Measurements from ENCODE around the gene TTLL11. TPM values are rescaled to one million over a fixed set of nuclear protein-coding genes. Genes with fewer than 3 reads are reported as not detected.
A peak's percentile ranks its signal among the peaks of the same experiment; 100 is the strongest.

Gene TTLL11
- total and polyA plus RNA-seq, 2 experiments from 2014 or later = 4.7 to 6.7 TPM

DNA sequence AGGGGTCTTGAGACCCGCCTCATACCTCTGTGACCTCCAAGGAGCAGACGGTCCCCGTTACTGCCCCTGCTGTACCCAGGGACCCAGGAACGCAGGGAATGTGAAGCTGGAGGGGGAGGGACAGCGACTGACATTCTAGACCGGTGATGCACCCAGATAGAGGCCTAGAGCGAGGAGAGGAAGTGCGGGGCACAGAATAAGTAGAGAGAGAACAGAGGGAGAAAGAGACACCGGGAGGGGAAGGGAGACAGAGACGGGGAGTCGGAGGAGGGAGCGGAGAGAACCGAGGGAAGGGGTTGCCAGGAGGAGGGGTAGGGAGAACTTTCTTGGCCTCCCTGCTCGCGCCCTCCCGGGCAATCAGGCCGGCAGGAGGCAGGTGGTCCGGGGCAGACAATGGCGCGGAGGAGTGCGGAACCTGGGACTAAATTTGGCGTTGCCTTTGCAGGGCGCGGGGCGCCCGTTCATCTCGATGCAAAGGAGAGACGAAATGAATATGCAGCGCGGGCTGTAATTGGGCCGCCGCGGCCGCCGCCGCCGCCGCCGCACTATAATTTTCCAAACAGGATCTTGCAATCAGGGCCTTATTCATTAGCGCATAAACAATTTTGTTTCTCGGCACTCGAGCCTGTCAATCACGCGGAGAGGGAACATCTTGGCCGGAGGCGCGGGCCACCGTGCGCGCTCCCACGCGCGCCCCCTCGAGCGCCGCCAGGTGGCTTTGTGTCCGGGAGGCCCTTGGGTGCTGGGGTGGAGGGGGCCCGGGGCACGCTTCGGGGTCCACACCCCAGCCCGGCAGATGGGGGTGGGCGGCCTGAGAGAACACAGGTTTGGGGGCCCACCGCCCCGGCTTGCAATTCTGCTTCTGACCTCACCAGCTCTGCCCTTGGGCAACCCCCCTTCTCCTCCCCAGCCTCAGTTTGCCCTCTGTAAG, 33.5 kb upstream of the TTLL11 start:
- peak in 1 of 2 donors; percentile 46 for DNase-seq (ENCODE audit: low read depth in 1 of 2, low spot score in 1 of 2)

DNA sequence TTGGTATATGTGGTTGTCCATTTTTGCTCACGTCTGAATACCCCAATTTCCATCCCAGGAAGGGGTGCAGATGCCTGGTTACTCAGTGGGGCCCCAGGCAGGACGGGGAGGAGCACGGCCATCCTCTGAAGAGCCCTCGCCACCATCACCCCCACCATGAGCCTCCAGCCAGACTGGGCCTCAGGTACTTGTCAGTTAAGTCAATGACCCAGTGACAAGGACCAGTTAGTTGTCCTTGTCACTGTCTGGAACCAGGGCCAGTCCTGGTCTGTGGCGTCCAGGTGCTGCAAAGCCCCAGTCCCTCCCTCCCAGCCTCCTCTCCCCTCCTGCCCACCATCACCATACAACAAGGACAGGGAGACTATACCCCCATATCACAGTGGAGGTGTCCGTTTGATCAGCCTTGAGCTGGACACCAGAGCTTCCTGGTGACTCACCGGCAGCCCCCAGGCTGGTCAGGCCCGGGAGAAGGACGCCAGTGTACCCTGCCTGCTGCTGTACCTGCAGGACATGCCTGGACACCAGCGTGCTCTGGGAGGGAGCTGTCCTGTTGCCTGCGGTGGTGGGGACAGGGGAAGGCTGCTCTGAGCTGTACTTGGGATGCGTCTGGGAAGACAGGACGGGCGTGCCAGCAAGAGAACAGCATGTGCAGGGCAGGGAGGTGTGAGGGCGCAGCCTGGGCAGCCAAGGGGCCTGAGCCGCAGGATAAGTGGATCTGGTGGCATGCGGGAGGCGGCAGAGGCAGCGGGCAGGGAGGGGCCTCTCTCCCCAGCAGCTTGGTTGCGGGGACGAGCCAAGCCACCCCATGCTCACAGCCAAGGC, 32.6 kb upstream of the TTLL11 start:
- Histone ChIP-seq H3K4me1 (ENCODE audit: low read depth) (no peaks in the 10 kb centered on the region), H3K9me3 (ENCODE audit: low read depth) (no peaks in the 10 kb centered on the region), H3K36me3 (no peaks in the 10 kb centered on the region), H3K27ac (no peak overlapping the region), H3K27me3 (peaks cover 35% of the 10 kb centered on the region), H3K4me3 (no peak overlapping the region)
- DNase-seq (ENCODE audit: low read depth in 1 of 2, low spot score in 1 of 2) = peak in 1 of 2 donors; percentile 24
- TF ChIP-seq, protein P1, sequence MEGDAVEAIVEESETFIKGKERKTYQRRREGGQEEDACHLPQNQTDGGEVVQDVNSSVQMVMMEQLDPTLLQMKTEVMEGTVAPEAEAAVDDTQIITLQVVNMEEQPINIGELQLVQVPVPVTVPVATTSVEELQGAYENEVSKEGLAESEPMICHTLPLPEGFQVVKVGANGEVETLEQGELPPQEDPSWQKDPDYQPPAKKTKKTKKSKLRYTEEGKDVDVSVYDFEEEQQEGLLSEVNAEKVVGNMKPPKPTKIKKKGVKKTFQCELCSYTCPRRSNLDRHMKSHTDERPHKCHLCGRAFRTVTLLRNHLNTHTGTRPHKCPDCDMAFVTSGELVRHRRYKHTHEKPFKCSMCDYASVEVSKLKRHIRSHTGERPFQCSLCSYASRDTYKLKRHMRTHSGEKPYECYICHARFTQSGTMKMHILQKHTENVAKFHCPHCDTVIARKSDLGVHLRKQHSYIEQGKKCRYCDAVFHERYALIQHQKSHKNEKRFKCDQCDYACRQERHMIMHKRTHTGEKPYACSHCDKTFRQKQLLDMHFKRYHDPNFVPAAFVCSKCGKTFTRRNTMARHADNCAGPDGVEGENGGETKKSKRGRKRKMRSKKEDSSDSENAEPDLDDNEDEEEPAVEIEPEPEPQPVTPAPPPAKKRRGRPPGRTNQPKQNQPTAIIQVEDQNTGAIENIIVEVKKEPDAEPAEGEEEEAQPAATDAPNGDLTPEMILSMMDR (IDR thresholded peaks at IDR 0.05; ENCODE audit: low read depth, low read length) = no peak

More for the DNA sequence above, 33.5 kb upstream of the TTLL11 start:
- TF ChIP-seq, protein P1 (IDR thresholded peaks at IDR 0.05; ENCODE audit: low read depth, low read length) = peak; percentile 34
- Histone ChIP-seq H3K4me1 (ENCODE audit: low read depth) (no peaks in the 10 kb centered on the region), H3K36me3 (no peaks in the 10 kb centered on the region), H3K4me3 (peak overlapping the region; percentile 10), H3K27ac (no peak overlapping the region), H3K27me3 (peaks cover 35% of the 10 kb centered on the region), H3K9me3 (ENCODE audit: low read depth) (no peaks in the 10 kb centered on the region)

DNA sequence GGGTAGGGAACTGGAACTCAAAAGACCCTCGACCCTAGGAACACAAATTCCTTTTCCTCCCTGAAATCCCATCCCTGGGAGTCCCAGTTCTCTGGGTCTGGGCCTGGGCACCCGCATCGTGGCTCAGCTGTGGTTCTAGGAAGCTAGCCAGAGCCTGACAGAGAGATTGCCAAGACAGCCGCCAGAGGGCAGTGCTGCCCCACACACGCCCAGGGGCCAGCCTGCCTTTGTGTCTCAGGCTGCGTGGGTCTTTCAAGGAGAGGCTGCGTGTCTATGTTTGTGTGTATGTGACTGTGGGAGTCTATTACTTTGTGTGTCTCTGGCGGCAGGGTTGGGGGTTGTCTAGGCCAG, 32.0 kb upstream of the TTLL11 start:
- TF ChIP-seq, protein P1 (IDR thresholded peaks at IDR 0.05; ENCODE audit: low read depth, low read length) = peak; percentile 95
- no peaks in the 10 kb centered on the region for H3K36me3 ChIP-seq
- peaks cover 35% of the 10 kb centered on the region for H3K27me3 ChIP-seq
- no peaks in the 10 kb centered on the region for H3K4me1 ChIP-seq (ENCODE audit: low read depth)
- DNase-seq (ENCODE audit: low read depth in 1 of 2, low spot score in 1 of 2) = peak; percentile 82 to 86
- H3K9me3 ChIP-seq (ENCODE audit: low read depth) = no peaks in the 10 kb centered on the region
- no peak overlapping the region for H3K4me3 ChIP-seq
- no peak overlapping the region for H3K27ac ChIP-seq

DNA sequence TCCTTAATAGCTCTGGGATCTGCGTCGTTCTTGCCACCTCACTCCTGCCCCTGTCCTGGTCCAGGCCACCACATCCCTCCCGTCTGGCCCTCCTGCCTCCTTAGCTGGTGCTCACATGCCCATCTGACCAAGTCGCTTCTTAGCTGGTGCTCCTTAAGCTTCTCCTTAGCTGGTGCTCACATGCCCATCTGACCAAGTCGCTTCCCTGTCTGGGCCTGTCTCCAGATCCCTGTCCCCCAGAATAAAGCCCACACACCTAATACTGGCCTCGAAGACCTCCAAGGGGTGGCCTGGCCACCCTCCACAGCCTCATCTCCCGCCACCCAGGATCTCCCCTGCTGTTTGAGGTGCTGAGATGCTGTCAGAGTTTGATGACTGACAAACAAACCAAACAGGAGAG, 31.4 kb upstream of the TTLL11 start:
- no peak for DNase-seq (ENCODE audit: low read depth in 1 of 2, low spot score in 1 of 2)
- TF ChIP-seq, protein P1 (IDR thresholded peaks at IDR 0.05; ENCODE audit: low read depth, low read length) = no peak
- Histone ChIP-seq H3K9me3 (ENCODE audit: low read depth) (no peaks in the 10 kb centered on the region), H3K4me3 (no peak overlapping the region), H3K4me1 (ENCODE audit: low read depth) (no peaks in the 10 kb centered on the region), H3K36me3 (no peaks in the 10 kb centered on the region), H3K27ac (no peak overlapping the region), H3K27me3 (peaks cover 35% of the 10 kb centered on the region)

DNA sequence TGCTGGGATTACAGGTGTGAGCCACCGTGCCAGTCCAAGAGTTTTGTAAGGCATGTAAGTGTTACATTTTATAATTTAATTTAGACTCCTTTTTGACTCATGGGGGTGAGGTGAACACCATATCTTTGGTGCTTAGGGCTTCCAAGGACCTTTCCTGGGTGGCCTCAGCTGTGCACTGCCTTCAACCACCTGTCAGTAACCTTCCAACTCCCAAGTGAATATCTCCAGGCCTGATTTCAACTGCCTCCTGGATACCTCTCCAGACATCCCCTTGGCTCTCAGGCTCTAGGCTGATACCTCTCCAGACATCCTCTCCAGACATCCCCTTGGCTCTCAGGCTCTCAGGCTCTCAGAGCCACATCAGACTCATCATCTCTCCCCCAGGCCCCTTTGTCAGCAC, 30.9 kb upstream of the TTLL11 start:
- no peak for DNase-seq (ENCODE audit: low read depth in 1 of 2, low spot score in 1 of 2)
- Histone ChIP-seq H3K4me3 (no peak overlapping the region), H3K27me3 (peaks cover 35% of the 10 kb centered on the region), H3K36me3 (no peaks in the 10 kb centered on the region), H3K27ac (no peak overlapping the region), H3K4me1 (ENCODE audit: low read depth) (no peaks in the 10 kb centered on the region), H3K9me3 (ENCODE audit: low read depth) (no peaks in the 10 kb centered on the region)
- TF ChIP-seq, protein P1 (IDR thresholded peaks at IDR 0.05; ENCODE audit: low read depth, low read length) = no peak

Measured in cardiac muscle cell (in vitro differentiated cells and primary cell).